ENCODE data around the gene HOXC5.

HOXC5 gene

GRCh38 chr12:54047160-54047963, 14.5 kb downstream of the HOXC5 start:
- no peak for DNase-seq (ENCODE audit: low read depth in 2 of 2)

GRCh38 chr12:54047964-54048303, 15.1 kb downstream of the HOXC5 start:
- DNase-seq (ENCODE audit: low read depth in 2 of 2), result no peak

GRCh38 chr12:54048406-54049093, 15.7 kb downstream of the HOXC5 start:
- no peak for DNase-seq (ENCODE audit: low read depth in 2 of 2)

GRCh38 chr12:54049108-54049507, 16.3 kb downstream of the HOXC5 start:
- DNase-seq (ENCODE audit: low read depth in 2 of 2), result no peak

GRCh38 chr12:54050482-54050810, 17.6 kb downstream of the HOXC5 start:
- no peak for DNase-seq (ENCODE audit: low read depth in 2 of 2)

GRCh38 chr12:54051026-54051842, 18.4 kb downstream of the HOXC5 start:
- no peak for DNase-seq (ENCODE audit: low read depth in 2 of 2)

GRCh38 chr12:54051874-54052437, 19.1 kb downstream of the HOXC5 start:
- no peak for DNase-seq (ENCODE audit: low read depth in 2 of 2)

- DNase-seq (ENCODE audit: low read depth in 2 of 2), result no peak
These were observed 19.7 kb downstream of the HOXC5 start for GRCh38 chr12:54052438-54053002.

- DNase-seq (ENCODE audit: low read depth in 2 of 2), result no peak
These were observed 20.3 kb downstream of the HOXC5 start for GRCh38 chr12:54053003-54053750.

- DNase-seq (ENCODE audit: low read depth in 2 of 2), result no peak
These were observed 21.2 kb downstream of the HOXC5 start, which contains the start of gene HOXC4 for GRCh38 chr12:54053751-54054741. TSS of gene HOXC4 (plus strand) at chr12:54053835. CDS start at chr12:54053923, 88 bp downstream.

- no peak for DNase-seq (ENCODE audit: low read depth in 2 of 2)
These were observed 21.9 kb downstream of the HOXC5 start for GRCh38 chr12:54054742-54055194.

- no peak for DNase-seq (ENCODE audit: low read depth in 2 of 2)
These were observed 22.7 kb downstream of the HOXC5 start for GRCh38 chr12:54055552-54055951.

- no peak for DNase-seq (ENCODE audit: low read depth in 2 of 2)
These were observed 23.3 kb downstream of the HOXC5 start for GRCh38 chr12:54056110-54056509.

GRCh38 chr12:54058128-54058768, 25.4 kb downstream of the HOXC5 start:
- DNase-seq (ENCODE audit: low read depth in 2 of 2), result no peak

GRCh38 chr12:54059668-54060067, 26.8 kb downstream of the HOXC5 start:
- DNase-seq (ENCODE audit: low read depth in 2 of 2), result no peak

GRCh38 chr12:54060174-54060974, 27.5 kb downstream of the HOXC5 start:
- DNase-seq (ENCODE audit: low read depth in 2 of 2), result no peak

- no peak for DNase-seq (ENCODE audit: low read depth in 2 of 2)
These were observed 28.3 kb downstream of the HOXC5 start for GRCh38 chr12:54060975-54061778.

- DNase-seq (ENCODE audit: low read depth in 2 of 2), result no peak
These were observed 32.8 kb downstream of the HOXC5 start for GRCh38 chr12:54065677-54066076.
